ENCODE results near the gene SAMSN1.
"Not testable (repeated sequence)": the region's sequence is repeated elsewhere in the genome, so short reads cannot be mapped to it uniquely, and the experiment has no call there.

Gene SAMSN1

DNA sequence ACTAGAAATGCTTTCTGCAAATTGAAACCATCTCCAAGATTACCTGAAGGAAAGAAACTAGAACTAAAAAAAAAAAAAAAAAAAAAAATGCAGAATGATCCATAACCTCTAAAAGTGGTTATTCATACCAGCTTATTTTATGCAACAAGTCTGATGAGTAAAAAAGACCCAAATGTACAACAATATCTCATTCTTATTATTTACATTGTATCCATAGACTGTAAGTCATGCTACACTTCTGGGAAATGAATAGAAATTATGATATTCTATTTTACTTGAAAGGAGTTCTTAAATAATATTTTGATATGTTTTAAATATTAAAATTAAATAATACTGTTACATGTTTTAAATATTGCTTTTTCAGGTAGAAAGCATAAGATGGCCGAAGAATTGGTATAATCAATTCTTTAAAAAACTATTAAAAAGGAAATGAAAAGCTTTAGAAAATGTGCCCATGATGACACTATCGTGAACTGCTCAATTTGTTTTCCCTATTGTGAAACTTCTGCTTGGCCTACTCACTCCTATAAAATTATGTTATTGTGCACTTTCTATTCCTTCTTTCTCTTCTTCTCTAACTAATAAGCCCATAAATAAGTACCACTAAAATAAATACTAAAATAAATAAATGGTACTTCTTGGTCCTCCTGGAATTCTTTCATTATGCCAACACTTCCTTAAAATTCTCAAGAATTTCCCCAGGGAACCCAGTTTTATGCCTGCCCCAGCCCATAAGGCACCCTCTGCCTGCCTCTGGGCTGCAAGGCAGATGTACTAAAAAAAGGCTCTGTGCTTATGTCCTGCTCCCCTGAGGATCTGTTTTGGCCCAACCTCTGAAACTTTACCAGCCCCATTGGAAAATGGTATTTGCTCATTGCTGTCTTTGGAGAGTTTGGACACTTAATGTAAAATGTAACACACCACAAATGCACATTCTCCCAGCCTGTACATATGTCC lies 18.1 kb downstream of the SAMSN1 start:
- no peak for DNase-seq (ENCODE audit: low spot score)

DNA sequence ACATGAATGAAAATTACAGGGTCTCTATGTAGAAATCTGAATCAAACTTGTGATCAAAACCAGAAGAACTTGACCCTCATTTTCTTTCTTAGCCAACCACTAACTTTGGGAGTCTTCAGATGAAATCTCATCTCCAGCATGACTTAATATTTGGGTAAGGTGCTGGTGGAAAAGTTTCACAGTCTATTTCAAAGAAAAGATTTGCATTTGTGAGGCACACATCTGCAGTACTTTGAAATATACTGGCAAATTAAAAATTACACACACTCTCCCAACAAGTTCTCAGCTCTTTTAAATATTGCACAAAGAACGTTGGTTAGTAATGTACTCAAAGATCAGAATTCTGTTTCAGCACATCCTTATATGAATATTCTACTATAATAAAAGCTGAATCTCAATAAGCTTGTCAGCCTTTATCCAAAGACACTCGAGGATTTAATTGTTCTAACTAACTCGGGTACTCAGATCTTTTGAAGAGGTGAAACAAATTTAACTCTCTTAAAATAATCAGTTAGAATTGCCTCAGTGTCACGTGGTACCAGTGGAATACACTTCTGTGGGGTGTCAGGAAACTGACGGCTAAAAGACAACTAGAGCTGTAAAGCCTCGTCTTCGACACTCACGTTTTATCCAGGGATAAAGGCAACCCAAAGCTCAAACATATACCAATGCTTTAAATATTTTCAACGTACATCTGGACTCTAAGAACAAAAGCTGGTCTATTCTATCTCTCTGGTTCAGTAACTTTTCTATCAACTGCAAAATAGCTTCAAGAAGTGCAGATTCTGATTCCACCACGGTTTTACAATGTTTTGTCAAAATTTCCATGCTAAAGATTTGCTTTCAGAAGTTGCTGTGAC lies 19.0 kb downstream of the SAMSN1 start:
- DNase-seq (ENCODE audit: low spot score) = no peak

DNA sequence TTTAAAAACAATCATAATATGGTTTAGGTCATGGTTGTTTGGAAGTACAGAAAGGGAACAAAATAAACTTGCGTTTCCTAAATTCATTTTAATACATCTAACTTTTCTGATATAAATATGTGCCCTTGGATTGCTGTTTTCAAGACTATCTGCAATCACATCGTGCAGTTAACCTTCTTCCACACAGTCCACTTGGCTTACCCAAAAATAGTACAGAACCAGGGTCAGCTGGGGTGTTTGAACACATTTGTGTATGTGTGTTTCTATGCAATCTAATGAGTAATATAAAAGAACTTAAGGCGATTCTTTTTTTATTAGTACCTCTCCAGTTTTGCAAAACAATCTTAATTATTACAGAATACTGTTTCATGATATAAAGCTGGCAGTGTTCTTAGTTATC lies 19.9 kb downstream of the SAMSN1 start:
- no peak for DNase-seq (ENCODE audit: low spot score)

DNA sequence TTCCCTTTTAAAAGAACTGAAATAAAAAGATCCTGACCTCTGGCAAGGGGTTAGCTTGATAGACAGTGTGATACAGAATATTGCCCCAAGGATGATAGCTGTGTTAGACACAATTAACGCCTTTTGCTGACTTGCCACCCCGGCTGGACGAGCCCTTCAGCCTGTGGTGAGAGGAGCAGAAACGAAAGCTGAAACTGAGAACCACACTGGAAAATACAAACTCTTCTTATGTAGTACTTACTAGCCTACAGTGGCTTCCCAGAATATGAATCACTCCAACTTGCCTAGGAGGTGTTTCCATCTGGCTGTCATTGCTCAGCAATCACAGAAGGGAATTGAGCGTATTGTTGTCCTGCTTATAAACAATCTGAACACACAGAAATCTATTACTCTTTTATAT lies 22.9 kb downstream of the SAMSN1 start:
- no peak for DNase-seq (ENCODE audit: low spot score)

DNA sequence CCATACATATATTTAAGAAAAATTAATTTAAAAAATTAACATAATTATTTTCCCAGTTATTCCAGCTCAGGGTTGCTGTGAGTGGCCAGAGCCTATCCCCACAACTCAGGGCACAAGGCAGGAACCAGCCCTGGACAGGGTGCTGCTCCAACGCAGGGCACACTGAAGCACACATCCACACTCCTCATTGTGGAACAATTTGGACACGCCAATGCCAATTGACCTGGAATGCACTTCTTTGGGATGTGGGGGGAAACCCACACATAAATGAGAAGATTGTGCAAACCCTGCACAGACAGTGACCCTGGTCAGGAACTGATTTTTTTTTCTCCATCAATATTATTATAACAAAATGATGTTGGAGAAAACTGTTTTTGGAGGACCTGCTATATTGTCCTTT lies 23.4 kb downstream of the SAMSN1 start:
- DNase-seq (ENCODE audit: low spot score) = no peak

DNA sequence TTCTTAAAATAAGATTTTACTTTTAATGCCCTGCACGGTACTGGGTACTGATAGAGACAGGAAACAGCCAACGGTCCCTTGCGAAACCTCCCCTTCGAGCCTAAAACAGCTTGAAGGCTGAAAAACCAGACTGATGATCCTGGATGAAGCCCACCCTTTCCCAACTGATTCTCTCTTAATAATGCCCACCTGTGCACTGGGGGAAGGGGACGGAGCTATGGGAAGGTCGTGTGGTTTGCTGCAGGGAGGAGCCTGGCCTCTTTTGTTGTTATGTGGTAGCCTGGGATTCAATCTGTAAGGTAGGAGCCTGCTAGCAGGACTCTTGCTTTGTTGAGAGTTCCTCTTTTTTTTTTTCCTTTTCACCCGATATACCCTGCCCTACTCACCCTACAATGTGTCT lies 25.6 kb downstream of the SAMSN1 start:
- DNase-seq (ENCODE audit: low spot score) = no peak

GRCh38 chr21:14519000-14519399 lies 27.1 kb downstream of the SAMSN1 start:
- DNase-seq (ENCODE audit: low spot score) = no peak

DNA sequence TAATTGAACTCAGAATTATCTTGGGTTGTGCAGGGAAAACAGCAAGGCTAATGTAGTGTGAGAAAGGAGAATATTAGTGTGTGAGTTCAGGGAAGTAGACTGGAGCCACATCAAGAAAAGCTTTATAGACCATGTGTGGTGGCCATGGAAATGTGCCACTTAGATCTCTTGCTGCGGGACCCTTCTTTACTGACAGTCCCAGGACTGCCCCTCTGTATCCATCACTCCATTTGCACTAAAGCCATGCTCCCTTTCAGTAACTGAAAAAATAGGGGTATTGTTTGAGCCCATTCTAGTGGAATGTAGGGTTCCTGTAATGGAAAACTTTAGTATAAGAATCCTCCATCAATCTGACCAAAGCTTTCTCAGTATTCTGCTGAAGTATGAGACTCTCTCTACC lies 32.3 kb downstream of the SAMSN1 start:
- no peak for DNase-seq (ENCODE audit: low spot score)

GRCh38 chr21:14506859-14507457 lies 39.2 kb downstream of the SAMSN1 start:
- not testable (repeated sequence) for DNase-seq (ENCODE audit: low spot score)

DNA sequence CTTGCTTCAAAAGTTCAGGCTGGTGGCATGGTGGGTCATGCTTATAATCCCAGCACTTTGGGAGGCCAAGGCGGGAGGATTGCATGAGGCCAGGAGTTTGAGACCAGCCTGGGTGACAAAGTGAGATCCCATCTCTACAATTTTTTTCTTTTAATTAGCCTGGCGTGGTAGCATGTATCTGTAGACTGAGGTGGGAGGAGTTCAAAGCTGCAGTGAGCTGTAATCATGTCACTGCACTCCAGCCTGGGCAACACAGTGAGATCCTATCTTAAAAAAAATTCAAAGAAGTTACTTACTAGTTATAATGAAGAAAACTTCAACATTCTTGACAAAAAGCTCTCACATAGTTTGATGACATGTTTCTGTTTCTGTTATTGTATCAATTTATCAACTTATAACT lies 45.2 kb downstream of the SAMSN1 start:
- no peak for DNase-seq (ENCODE audit: low spot score)

DNA sequence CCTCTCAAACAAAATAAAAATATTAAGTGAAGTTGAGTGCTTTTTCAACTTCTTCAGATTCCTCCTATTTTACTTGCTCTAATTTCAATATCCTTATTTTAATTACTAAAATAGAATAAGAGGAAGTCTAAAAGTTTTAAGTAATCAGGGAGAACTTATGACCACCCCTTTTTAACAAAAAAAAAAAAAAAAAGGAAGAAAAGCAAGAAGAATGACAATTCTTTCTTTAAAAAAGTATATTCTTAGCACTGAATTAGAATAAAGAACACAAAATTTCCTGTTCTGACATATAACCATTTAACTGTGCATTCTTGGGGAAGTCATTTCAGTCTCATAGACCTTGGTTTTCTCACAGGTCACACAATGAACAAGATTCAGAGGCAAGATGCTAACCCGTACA lies 46.8 kb downstream of the SAMSN1 start:
- no peak for DNase-seq (ENCODE audit: low spot score)

- no peak for DNase-seq (ENCODE audit: low spot score)
Observed at GRCh38 chr21:14497825-14498224, 48.3 kb downstream of the SAMSN1 start.

GRCh38 chr21:14495075-14495474 lies 51.0 kb downstream of the SAMSN1 start:
- DNase-seq (ENCODE audit: low spot score) = no peak

DNA sequence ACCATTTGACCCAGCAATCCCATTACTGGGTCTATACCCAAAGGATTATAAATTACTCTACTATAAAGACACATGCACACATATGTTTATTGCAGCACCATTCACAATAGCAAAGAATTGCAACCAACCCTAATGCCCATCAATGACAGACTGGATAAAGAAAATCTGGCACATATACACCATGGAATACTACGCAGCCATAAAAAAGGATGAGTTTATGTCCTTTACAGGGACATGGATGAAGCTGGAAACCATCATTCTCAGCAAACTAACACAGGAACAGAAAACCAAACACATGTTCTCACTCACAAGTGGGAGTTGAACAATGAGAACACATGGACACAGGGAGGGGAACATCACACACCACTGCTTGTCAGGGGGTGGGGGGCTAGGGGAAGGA lies 51.9 kb downstream of the SAMSN1 start:
- not testable (repeated sequence) for DNase-seq (ENCODE audit: low spot score)

DNA sequence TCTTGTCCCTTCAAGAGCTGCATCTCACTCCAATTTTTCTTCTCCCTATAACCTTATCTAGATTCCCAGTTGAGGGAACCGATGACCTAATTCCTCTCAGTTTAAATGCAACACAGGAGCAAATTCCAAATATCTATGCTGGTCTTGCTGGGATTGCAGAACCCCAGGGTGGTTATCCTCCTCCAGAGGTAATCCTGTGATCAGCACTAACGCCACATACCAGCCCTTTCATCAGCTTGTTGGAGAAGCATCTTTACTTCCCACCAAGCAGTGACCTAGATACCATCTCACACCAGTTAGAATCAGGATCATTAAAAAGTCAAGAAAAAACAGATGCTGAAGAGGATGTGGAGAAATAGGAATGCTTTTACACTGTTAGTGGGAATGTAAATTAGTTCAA lies 52.4 kb downstream of the SAMSN1 start:
- no peak for DNase-seq (ENCODE audit: low spot score)

- DNase-seq (ENCODE audit: low spot score) = no peak
Observed at GRCh38 chr21:14492931-14493330, 53.2 kb downstream of the SAMSN1 start.

- DNase-seq (ENCODE audit: low spot score) = no peak
Observed at GRCh38 chr21:14491269-14491681, 54.8 kb downstream of the SAMSN1 start.

DNA sequence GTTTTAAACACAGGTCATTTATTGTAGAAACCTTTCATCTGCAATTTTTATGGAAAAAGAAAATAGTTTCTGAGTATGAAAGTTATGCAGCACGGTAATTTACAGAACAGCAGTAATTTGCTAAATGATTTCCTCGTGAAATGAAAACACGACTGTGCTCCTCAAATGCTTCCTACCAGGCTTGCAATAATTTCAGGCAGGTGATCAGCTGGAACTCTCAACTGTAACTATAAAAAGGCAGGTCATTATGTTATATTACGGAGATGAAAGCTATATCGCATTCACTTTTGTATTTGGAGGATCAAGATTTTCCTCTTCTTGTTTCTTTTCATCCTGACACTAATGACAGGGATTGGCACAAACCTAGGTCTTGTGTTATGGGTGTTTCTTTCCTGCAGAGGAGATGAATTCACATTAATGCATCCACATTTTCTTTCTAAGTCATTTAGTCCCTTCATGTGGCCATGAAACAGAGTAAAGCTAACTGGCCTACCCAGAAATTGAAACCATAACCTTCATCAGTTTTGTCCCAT lies 57.4 kb downstream of the SAMSN1 start:
- no peak for DNase-seq (ENCODE audit: low spot score)

- no peak for DNase-seq (ENCODE audit: low spot score)
Observed at GRCh38 chr21:14487490-14488432, 58.4 kb downstream of the SAMSN1 start.

DNA sequence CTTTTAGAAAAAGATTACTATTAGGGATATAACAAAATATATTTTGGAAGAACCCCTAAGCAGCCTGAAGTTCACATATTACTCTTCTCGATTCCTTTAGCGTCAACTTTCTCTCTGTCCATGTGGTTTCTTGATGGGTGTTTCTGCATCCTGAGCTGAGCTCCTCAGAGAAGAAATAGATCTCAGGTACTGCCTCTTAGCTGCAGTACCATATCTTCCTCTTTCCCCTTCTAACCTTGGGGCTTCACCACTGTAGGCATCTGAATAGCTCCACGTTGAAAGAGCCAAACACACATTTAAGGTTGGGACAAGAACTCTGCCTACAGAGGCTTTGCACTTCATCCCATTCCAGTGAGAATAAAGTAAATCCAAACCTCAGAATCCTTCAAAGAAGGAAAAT lies 59.2 kb downstream of the SAMSN1 start:
- DNase-seq (ENCODE audit: low spot score) = no peak

All from cerebellar cortex (tissue), 1 donor.